BJ (cell line): ENCODE data around the gene KDM4B. TPM values are rescaled to one million over a fixed set of nuclear protein-coding genes. Genes with fewer than 3 reads are reported as not detected.
A peak's percentile ranks its signal among the peaks of the same experiment; 100 is the strongest.

Source experiments
- CTCF ChIA-PET: fragments of 350-600 bp; formaldehyde crosslinking; extraction: SDS; loops from one replicate; lab custom pipeline; 2021; ENCODE audit warnings: antibody characterized with exemption, inconsistent platforms; lab: Yijun Ruan, JAX
- POLR2A ChIA-PET: fragments of 300-600 bp; sonication (Branson Sonifier 250); formaldehyde crosslinking; extraction: SDS; loops from one replicate; lab custom pipeline; 2021; ENCODE audit warnings: antibody characterized with exemption; lab: Charles Lee
- DNase-seq: peaks from one replicate; pipeline ENCODE4 v3.0.0-alpha.2; 2011; ENCODE audit warnings: low read depth
- H3K27me3 ChIP-seq: 2 replicates; pipeline ENCODE4 v1.6.0; 2011; ENCODE audit warnings: low read length; ENCODE audit not compliant: control insufficient read depth, insufficient read depth
- H3K36me3 ChIP-seq: 2 replicates; pipeline ENCODE4 v1.5.1; 2011; ENCODE audit warnings: low read length; ENCODE audit not compliant: control insufficient read depth, insufficient read depth
- H3K4me3 ChIP-seq: 2 replicates; pipeline ENCODE4 v1.5.1; 2011; ENCODE audit warnings: low read depth, mild to moderate bottlenecking, control low read depth, low read length
- CTCF ChIP-seq: IDR thresholded peaks from 2 replicates; pipeline ENCODE4 v1.5.1; 2011; ENCODE audit warnings: low read depth, mild to moderate bottlenecking, control low read depth, inconsistent platforms, low read length, moderate library complexity; ENCODE audit not compliant: insufficient read depth
- polyA plus RNA-seq: library from polyadenylated mRNA; depleted of rRNA; stranded (reverse); fragments of >200 nt; gene quantifications from 2 replicates; pipeline ENCODE4 v1.2.3, GENCODE V29; 2011

Gene KDM4B
- polyA plus RNA-seq, 1 experiment: 15.2 TPM

GRCh38 chr19:5017235-5017634 is 48.3 kb downstream of the KDM4B start:
- TF ChIP-seq CTCF: no peak
- CTCF ChIA-PET: interaction anchor here (1.7 to 2.3 kb wide), 3 partner anchors 14 to 145 kb away, joined by 5 to 9 read pairs (median 9); no protein-coding TSS in a partner anchor
- H3K27me3 ChIP-seq: no peaks in the 10 kb centered on the region
- H3K4me3 ChIP-seq: no peak overlapping the region
- DNase-seq: no peak
- peaks cover 23% of the 10 kb centered on the region for H3K36me3 ChIP-seq
- POLR2A ChIA-PET: no interaction called here

- ChIA-PET CTCF (interaction anchor here (0.7 to 2.3 kb wide), 5 partner anchors 9 to 209 kb away, joined by 3 to 9 read pairs (median 5); no protein-coding TSS in a partner anchor), POLR2A (no interaction called here)
- no peak for TF ChIP-seq CTCF
- Histone ChIP-seq H3K36me3 (peaks cover 19% of the 10 kb centered on the region), H3K4me3 (no peak overlapping the region), H3K27me3 (no peaks in the 10 kb centered on the region)
- DNase-seq: peak; percentile 10
Observed at GRCh38 chr19:5018224-5019015, 49.5 kb downstream of the KDM4B start.

GRCh38 chr19:5020368-5020767 is 51.5 kb downstream of the KDM4B start:
- ChIA-PET POLR2A (no interaction called here), CTCF (interaction anchor here (1.9 kb wide), 1 partner anchor 11 kb away, joined by 12 read pairs; no protein-coding TSS in a partner anchor)
- H3K27me3 ChIP-seq: no peaks in the 10 kb centered on the region
- peaks cover 19% of the 10 kb centered on the region for H3K36me3 ChIP-seq
- TF ChIP-seq CTCF: no peak
- no peak for DNase-seq
- no peak overlapping the region for H3K4me3 ChIP-seq

DNA sequence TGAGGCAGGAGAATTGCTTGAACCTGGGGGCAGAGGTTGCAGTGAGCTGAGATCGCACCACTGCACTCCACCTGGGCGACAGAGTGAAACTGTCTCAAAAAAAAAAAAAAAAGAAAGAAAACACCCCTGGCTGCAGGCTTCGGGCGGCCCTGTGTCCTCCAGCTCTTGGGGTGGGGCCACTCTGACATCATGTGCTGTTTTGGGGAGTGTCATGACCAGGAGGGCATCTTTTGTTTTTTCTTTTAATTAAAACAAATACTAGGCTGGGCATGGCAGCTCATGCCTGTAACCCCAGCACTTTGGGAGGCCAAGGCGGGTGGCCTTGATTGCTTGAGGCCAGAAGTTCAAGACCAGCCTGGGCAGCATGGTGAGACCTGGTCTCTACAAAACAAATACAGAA is 52.1 kb downstream of the KDM4B start:
- ChIA-PET POLR2A (no interaction called here), CTCF (interaction anchor here (1.0 to 1.9 kb wide), 2 partner anchors 10 to 25 kb away, joined by 3 to 12 read pairs; no protein-coding TSS in a partner anchor)
- H3K27me3 ChIP-seq: no peaks in the 10 kb centered on the region
- no peak for DNase-seq
- peaks cover 19% of the 10 kb centered on the region for H3K36me3 ChIP-seq
- no peak for TF ChIP-seq CTCF
- H3K4me3 ChIP-seq: no peak overlapping the region

DNA sequence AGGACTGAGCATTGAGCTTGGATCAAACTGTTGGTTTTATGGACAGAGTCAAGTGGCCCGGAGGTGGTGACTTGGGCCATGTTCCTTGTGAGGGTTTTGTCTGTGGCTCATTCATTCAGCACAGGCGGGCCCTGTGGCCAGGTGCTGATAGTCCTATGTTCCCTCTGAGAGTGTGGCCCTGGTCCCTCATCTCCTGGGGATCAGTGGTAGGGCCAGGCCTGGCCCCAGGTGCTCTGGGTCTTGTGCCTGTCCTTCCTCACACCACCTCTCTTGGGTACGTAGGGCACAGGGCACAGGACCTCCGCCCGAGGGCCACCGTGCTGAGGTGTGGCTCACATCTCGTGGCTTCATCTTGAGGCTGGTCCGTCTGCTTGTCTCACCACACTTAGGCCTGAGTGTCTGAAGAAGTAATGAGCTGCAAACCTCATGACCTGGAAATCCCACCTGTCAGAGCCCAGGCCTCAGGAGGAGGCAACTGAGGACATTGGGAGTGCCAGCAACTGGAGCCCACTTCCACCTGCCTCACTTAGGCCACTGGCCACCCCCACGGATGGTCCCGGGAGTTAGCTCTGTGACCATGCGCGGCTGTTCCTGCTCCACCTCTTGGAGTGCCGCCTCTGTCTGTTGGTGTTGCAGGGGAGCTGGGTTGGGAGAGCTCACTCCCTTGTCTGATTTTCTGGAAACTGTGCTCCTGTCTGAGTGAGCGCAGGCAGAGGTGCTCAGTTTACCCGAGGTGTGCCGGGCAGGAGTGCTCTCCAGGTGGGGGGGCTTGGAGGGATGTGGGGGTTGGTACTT is 53.4 kb downstream of the KDM4B start:
- H3K27me3 ChIP-seq: no peaks in the 10 kb centered on the region
- H3K4me3 ChIP-seq: no peak overlapping the region
- DNase-seq: no peak
- TF ChIP-seq CTCF: no peak
- POLR2A ChIA-PET: no interaction called here
- peaks cover 11% of the 10 kb centered on the region for H3K36me3 ChIP-seq
- CTCF ChIA-PET: interaction anchor here (1.0 to 1.9 kb wide), 5 partner anchors 9 to 212 kb away, joined by 4 to 12 read pairs (median 5); no protein-coding TSS in a partner anchor
